Measurements from ENCODE around the gene NKX2-4.

- TF ChIP-seq EZH2 (IDR thresholded peaks at IDR 0.05; ENCODE audit: insufficient read depth, poor library complexity, severe bottlenecking) = no peak
- peak; percentile 81 for TF ChIP-seq EZH2phosphoT487 (IDR thresholded peaks at IDR 0.05; ENCODE audit: insufficient read depth, low read depth)
These were observed 38.9 kb upstream of the NKX2-4 start for GRCh38 chr20:21436205-21436604.
